H9 (cell line): ENCODE data around the gene TFAP2C. TPM values are rescaled to one million over a fixed set of nuclear protein-coding genes. Genes with fewer than 3 reads are reported as not detected.

Experiments
- DNase-seq: peaks from one replicate; pipeline ENCODE4 v3.0.0-alpha.2; 2017
- H2AFZ ChIP-seq: one replicate; pipeline ENCODE4 v1.6.1; 2013; ENCODE audit warnings: mild to moderate bottlenecking, low read length, control low read depth, moderate library complexity
- H2AK5ac ChIP-seq: 2 replicates; pipeline ENCODE4 v1.6.1; 2013; ENCODE audit warnings: low read length, control low read depth, mixed read lengths; ENCODE audit not compliant: insufficient read length
- H2BK120ac ChIP-seq: one replicate; pipeline ENCODE4 v1.6.1; 2013; ENCODE audit warnings: low read depth, mild to moderate bottlenecking, low read length, control low read depth, inconsistent platforms; ENCODE audit not compliant: poor library complexity, severe bottlenecking
- H2BK12ac ChIP-seq: 2 replicates; pipeline ENCODE4 v1.6.1; 2013; ENCODE audit warnings: low read length, control low read depth, mixed read lengths, low read depth; ENCODE audit not compliant: insufficient read length
- H2BK15ac ChIP-seq: 2 replicates; pipeline ENCODE4 v1.6.1; 2013; ENCODE audit warnings: low read depth, low read length, control low read depth
- H2BK20ac ChIP-seq: one replicate; pipeline ENCODE4 v1.6.1; 2013; ENCODE audit warnings: low read depth, mild to moderate bottlenecking, low read length, control low read depth, inconsistent platforms; ENCODE audit not compliant: poor library complexity, severe bottlenecking
- H2BK5ac ChIP-seq: 2 replicates; pipeline ENCODE4 v1.6.1; 2013; ENCODE audit warnings: low read length, control low read depth, mixed read lengths; ENCODE audit not compliant: insufficient read length
- H3K14ac ChIP-seq: 2 replicates; pipeline ENCODE4 v1.6.1; 2013; ENCODE audit warnings: low read length, control low read depth; ENCODE audit not compliant: insufficient read depth
- H3K18ac ChIP-seq: 2 replicates; pipeline ENCODE4 v1.6.1; 2013; ENCODE audit warnings: low read depth, mild to moderate bottlenecking, mixed read lengths, low read length, control low read depth; ENCODE audit not compliant: insufficient read length
- H3K23ac ChIP-seq: 2 replicates; pipeline ENCODE4 v1.6.1; 2013; ENCODE audit warnings: low read length, control low read depth, mixed read lengths, low read depth; ENCODE audit not compliant: insufficient read length
- H3K23me2 ChIP-seq: 2 replicates; pipeline ENCODE4 v1.6.1; 2013; ENCODE audit warnings: low read depth, mild to moderate bottlenecking, mixed read lengths, low read length, control low read depth; ENCODE audit not compliant: insufficient read length, poor library complexity, severe bottlenecking
- H3K27ac ChIP-seq: 2 replicates; pipeline ENCODE4 v1.5.1; 2013; ENCODE audit warnings: low read length, control low read depth, mixed read lengths, low read depth; ENCODE audit not compliant: insufficient read length
- H3K27me3 ChIP-seq: 2 replicates; pipeline ENCODE4 v1.6.1; 2013; ENCODE audit warnings: low read length, control low read depth, inconsistent platforms; ENCODE audit not compliant: insufficient read depth
- H3K4ac ChIP-seq: 2 replicates; pipeline ENCODE4 v1.6.1; 2013; ENCODE audit warnings: low read depth, mild to moderate bottlenecking, control low read depth, inconsistent platforms, low read length, moderate library complexity
- H3K4me1 ChIP-seq: 2 replicates; pipeline ENCODE4 v1.6.1; 2013; ENCODE audit warnings: low read length, control low read depth, inconsistent platforms; ENCODE audit not compliant: insufficient read depth
- H3K4me2 ChIP-seq: 2 replicates; pipeline ENCODE4 v1.6.1; 2013; ENCODE audit warnings: low read length, control low read depth, mixed read lengths; ENCODE audit not compliant: insufficient read length, insufficient read depth
- H3K56ac ChIP-seq: 2 replicates; pipeline ENCODE4 v1.6.1; 2013; ENCODE audit warnings: low read depth, mild to moderate bottlenecking, mixed read lengths, low read length, control low read depth; ENCODE audit not compliant: insufficient read length
- H3K79me1 ChIP-seq: 2 replicates; pipeline ENCODE4 v1.6.1; 2013; ENCODE audit warnings: low read depth, mild to moderate bottlenecking, moderate library complexity, low read length, control low read depth, inconsistent platforms; ENCODE audit not compliant: insufficient read depth, poor library complexity, severe bottlenecking
- H3K79me2 ChIP-seq: 2 replicates; pipeline ENCODE4 v1.6.1; 2013; ENCODE audit warnings: low read length, control low read depth, inconsistent platforms; ENCODE audit not compliant: insufficient read depth
- H3K9ac ChIP-seq: 2 replicates; pipeline ENCODE4 v1.6.1; 2013; ENCODE audit warnings: low read length, control low read depth, mixed read lengths; ENCODE audit not compliant: insufficient read length; ENCODE audit errors: extremely low read depth
- H3K9me3 ChIP-seq: one replicate; pipeline ENCODE4 v1.6.1; 2013; ENCODE audit warnings: low read depth, low read length, inconsistent platforms; ENCODE audit not compliant: control insufficient read depth
- H3T11ph ChIP-seq: one replicate; pipeline ENCODE4 v1.6.1; 2013; ENCODE audit warnings: mild to moderate bottlenecking, low read length, control low read depth, inconsistent platforms
- H4K20me1 ChIP-seq: one replicate; pipeline ENCODE4 v1.6.1; 2013; ENCODE audit not compliant: control insufficient read depth, insufficient read length, insufficient read depth
- H4K5ac ChIP-seq: 2 replicates; pipeline ENCODE4 v1.6.1; 2013; ENCODE audit warnings: low read depth, mild to moderate bottlenecking, mixed read lengths, low read length, control low read depth; ENCODE audit not compliant: insufficient read length
- H4K8ac ChIP-seq: replicated peaks from 2 replicates; pipeline ENCODE4 v1.6.1; 2013; ENCODE audit warnings: low read length, control low read depth, mixed read lengths, low read depth; ENCODE audit not compliant: insufficient read length
- H4K91ac ChIP-seq: 2 replicates; pipeline ENCODE4 v1.6.1; 2013; ENCODE audit warnings: low read depth, mild to moderate bottlenecking, moderate library complexity, mixed read lengths, low read length, control low read depth; ENCODE audit not compliant: insufficient read length
- H3K27ac Mint-ChIP-seq, 3 experiments: 2 replicates in 2 of 3; 3 replicates in 1 of 3; pipeline ENCODE4 v1.8.0; 2020 to 2021; ENCODE audit warnings: mixed read lengths in 3 of 3, mild to moderate bottlenecking in 1 of 3, moderate library complexity in 1 of 3
- H3K27me3 Mint-ChIP-seq: 2 replicates; pipeline ENCODE4 v1.8.0; 2021; ENCODE audit warnings: low read depth, mild to moderate bottlenecking, moderate library complexity, mixed read lengths
- H3K36me3 Mint-ChIP-seq, 3 experiments: 2 replicates in 2 of 3; 3 replicates in 1 of 3; pipeline ENCODE4 v1.8.0; 2020 to 2021; ENCODE audit warnings: low read depth in 3 of 3, mixed read lengths in 3 of 3; ENCODE audit not compliant: insufficient read depth in 1 of 3
- H3K4me1 Mint-ChIP-seq, 2 experiments: 2 replicates each; pipeline ENCODE4 v1.8.0; 2020; ENCODE audit warnings: mixed read lengths in 2 of 2
- H3K4me3 Mint-ChIP-seq, 2 experiments: 2 replicates in 1 of 2; 3 replicates in 1 of 2; pipeline ENCODE4 v1.8.0; 2020 to 2021; ENCODE audit warnings: mild to moderate bottlenecking in 2 of 2, mixed read lengths in 2 of 2, moderate library complexity in 1 of 2
- H3K9me3 Mint-ChIP-seq, 2 experiments: 2 replicates in 1 of 2; 3 replicates in 1 of 2; pipeline ENCODE4 v1.8.0; 2020; ENCODE audit warnings: mild to moderate bottlenecking in 2 of 2, mixed read lengths in 2 of 2, moderate library complexity in 1 of 2
- WGBS: extraction: QIAGEN DNeasy Blood & Tissue Kit; methylation state at CpG from one replicate; pipeline ENCODE4 v1.1.7; 2013; ENCODE audit warnings: missing lambda C conversion rate, low lambda C conversion rate, mixed read lengths; ENCODE audit not compliant: insufficient read length; ENCODE audit errors: extremely low coverage; 5-methylcytosine and 5-hydroxymethylcytosine counted together
- total RNA-seq: library from RNA; stranded (reverse); gene quantifications from 2 replicates; pipeline ENCODE4 v1.2.1, GENCODE V29; 2021
- TF ChIP-seq, protein P1 (sequence below): fragments of 200-600 bp; sonication (generic); conservative IDR thresholded peaks from 3 replicates; pipeline ENCODE4 v1.8.0; 2021; ENCODE audit warnings: antibody characterized with exemption, mild to moderate bottlenecking

TFAP2C gene
- total RNA-seq, 1 experiment from 2014 or later, result 24.3 TPM

- H3K27ac Mint-ChIP-seq, result no peak overlapping the region
- WGBS, result no CpG with 5 or more reads among the region's 12 CpGs
- Histone ChIP-seq H4K8ac (no peak overlapping the region), H3K79me2 (no peaks in the 10 kb centered on the region), H2BK120ac (no peak overlapping the region), H3K18ac (no peak overlapping the region), H3K79me1 (no peaks in the 10 kb centered on the region), H3K23ac (no peak overlapping the region), H4K91ac (no peak overlapping the region), H2BK20ac (no peak overlapping the region), H3T11ph (no peak overlapping the region), H2AFZ (no peak overlapping the region), H3K4me1 (no peaks in the 10 kb centered on the region), H4K5ac (no peak overlapping the region), H3K4me2 (no peak overlapping the region), H2AK5ac (no peak overlapping the region), H3K23me2 (no peaks in the 10 kb centered on the region), H3K56ac (no peak overlapping the region), H3K27me3 (no peaks in the 10 kb centered on the region), H3K9ac (no peak overlapping the region), H2BK15ac (no peak overlapping the region), H3K4ac (no peak overlapping the region), H4K20me1 (no peaks in the 10 kb centered on the region), H2BK12ac (no peak overlapping the region), H3K14ac (no peak overlapping the region), H3K9me3 (no peaks in the 10 kb centered on the region), H2BK5ac (no peak overlapping the region), H3K27ac (no peak overlapping the region)
- TF ChIP-seq, protein P1, sequence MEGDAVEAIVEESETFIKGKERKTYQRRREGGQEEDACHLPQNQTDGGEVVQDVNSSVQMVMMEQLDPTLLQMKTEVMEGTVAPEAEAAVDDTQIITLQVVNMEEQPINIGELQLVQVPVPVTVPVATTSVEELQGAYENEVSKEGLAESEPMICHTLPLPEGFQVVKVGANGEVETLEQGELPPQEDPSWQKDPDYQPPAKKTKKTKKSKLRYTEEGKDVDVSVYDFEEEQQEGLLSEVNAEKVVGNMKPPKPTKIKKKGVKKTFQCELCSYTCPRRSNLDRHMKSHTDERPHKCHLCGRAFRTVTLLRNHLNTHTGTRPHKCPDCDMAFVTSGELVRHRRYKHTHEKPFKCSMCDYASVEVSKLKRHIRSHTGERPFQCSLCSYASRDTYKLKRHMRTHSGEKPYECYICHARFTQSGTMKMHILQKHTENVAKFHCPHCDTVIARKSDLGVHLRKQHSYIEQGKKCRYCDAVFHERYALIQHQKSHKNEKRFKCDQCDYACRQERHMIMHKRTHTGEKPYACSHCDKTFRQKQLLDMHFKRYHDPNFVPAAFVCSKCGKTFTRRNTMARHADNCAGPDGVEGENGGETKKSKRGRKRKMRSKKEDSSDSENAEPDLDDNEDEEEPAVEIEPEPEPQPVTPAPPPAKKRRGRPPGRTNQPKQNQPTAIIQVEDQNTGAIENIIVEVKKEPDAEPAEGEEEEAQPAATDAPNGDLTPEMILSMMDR, result no peak
- no peaks in the 10 kb centered on the region; the same call in 1 of the 2 replicates for H3K27me3 Mint-ChIP-seq
- no peak overlapping the region for H3K4me3 Mint-ChIP-seq
- H3K36me3 Mint-ChIP-seq, result no peaks in the 10 kb centered on the region
- peaks cover 0 to 2% of the 10 kb centered on the region in 2 experiments; a peak in 1 of 4 replicates for H3K4me1 Mint-ChIP-seq
- no peak for DNase-seq
- H3K9me3 Mint-ChIP-seq, result no peaks in the 10 kb centered on the region
Measured at GRCh38 chr20:56665806-56666205, 36.7 kb downstream of the TFAP2C start.
